Measurements from ENCODE around the gene KIF4A. TPM values are rescaled to one million over a fixed set of nuclear protein-coding genes. Genes with fewer than 3 reads are reported as not detected.
"Not testable (repeated sequence)": the region's sequence is repeated elsewhere in the genome, so short reads cannot be mapped to it uniquely, and the experiment has no call there.

The KIF4A gene
- total and polyA plus RNA-seq, 2 donors: 1.4 to 14.6 TPM

DNA sequence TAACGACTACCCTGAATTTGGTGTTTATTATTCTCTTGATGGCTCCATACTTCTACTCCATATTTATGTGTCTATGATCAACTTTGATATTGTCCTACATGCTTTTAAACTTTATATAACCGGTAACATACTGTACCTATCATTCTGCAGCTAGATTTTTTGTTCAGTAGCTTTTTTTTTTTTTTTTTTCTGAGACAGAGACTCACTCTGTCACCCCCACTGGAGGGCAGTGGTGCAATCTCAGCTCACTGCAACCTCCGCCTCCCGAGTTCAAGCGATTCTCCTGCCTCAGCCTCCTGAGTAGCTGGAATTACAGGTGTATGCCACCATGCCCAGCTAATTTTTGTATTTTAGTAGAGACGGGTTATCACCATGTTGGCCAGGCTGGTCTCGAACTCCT lies 15.9 kb upstream of the KIF4A start:
- H3K4me1 ChIP-seq (ENCODE audit: control insufficient read depth in 2 of 2, insufficient read depth in 2 of 2, low read length in 2 of 2); H3K9me3 ChIP-seq (ENCODE audit: control insufficient read depth in 2 of 2, insufficient read depth in 1 of 2, low read length in 1 of 2); DNase-seq (ENCODE audit: low read depth in 6 of 9, low spot score in 9 of 9); H3K27me3 ChIP-seq (ENCODE audit: control insufficient read depth in 2 of 2, insufficient read depth in 1 of 2, low read length in 1 of 2); H3K36me3 ChIP-seq (ENCODE audit: control insufficient read depth in 2 of 2, insufficient read depth in 2 of 2, low read length in 1 of 2); H3K27ac ChIP-seq (ENCODE audit: low read depth in 1 of 2, low read length in 1 of 2); H3K4me3 ChIP-seq (ENCODE audit: low read length in 2 of 2): not testable (repeated sequence)
- 89% methylated on average over 7 of the region's 7 CpGs for WGBS

- Histone ChIP-seq H3K4me1 (ENCODE audit: control insufficient read depth in 2 of 2, insufficient read depth in 2 of 2, low read length in 2 of 2) (no peaks in the 10 kb centered on the region), H3K27me3 (ENCODE audit: control insufficient read depth in 2 of 2, insufficient read depth in 1 of 2, low read length in 1 of 2) (no peaks in the 10 kb centered on the region), H3K9me3 (ENCODE audit: control insufficient read depth in 2 of 2, insufficient read depth in 1 of 2, low read length in 1 of 2) (no peaks in the 10 kb centered on the region), H3K27ac (ENCODE audit: low read depth in 1 of 2, low read length in 1 of 2) (no peak overlapping the region), H3K4me3 (ENCODE audit: low read length in 2 of 2) (no peak overlapping the region), H3K36me3 (ENCODE audit: control insufficient read depth in 2 of 2, insufficient read depth in 2 of 2, low read length in 1 of 2) (peaks cover 0 to 3% of the 10 kb centered on the region in 2 donors)
- DNase-seq (ENCODE audit: low read depth in 6 of 9, low spot score in 9 of 9): no peak
- WGBS: over 99% methylated on average over 3 of the region's 3 CpGs
Measured at GRCh38 chrX:70279081-70279480, 10.8 kb upstream of the KIF4A start.

GRCh38 chrX:70280573-70280972 lies 9.3 kb upstream of the KIF4A start:
- no peaks in the 10 kb centered on the region for H3K27me3 ChIP-seq (ENCODE audit: control insufficient read depth in 2 of 2, insufficient read depth in 1 of 2, low read length in 1 of 2)
- no peak overlapping the region for H3K4me3 ChIP-seq (ENCODE audit: low read length in 2 of 2)

DNA sequence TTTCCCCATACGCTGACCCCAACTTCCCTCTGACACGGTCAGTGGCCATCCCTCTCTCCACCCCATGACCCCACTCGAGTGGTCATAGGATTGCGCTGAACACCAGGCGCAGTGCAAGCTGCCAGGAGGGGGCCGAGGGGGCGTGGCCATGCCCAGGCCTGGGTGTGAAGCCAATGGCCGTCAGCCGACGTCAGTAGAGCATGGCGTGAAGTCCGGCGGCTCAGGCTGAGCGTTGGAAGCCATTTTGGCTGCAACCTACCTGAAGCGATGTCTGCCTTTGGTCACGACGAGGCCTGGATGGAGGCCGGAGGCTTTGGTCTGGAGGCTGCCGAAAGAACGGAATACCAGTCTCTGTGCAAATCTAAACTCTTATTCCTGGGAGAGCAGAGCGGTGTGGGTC lies 8.0 kb upstream of the KIF4A start, which contains the start of gene RAB41:
RAB41 (plus strand) TSS at position 222 of the 400 bp plus-strand sequence; CDS start at position 268, 46 bp downstream.
- Histone ChIP-seq H3K36me3 (ENCODE audit: control insufficient read depth in 2 of 2, insufficient read depth in 2 of 2, low read length in 1 of 2) (peaks cover 3 to 4% of the 10 kb centered on the region in 2 donors), H3K4me1 (ENCODE audit: control insufficient read depth in 2 of 2, insufficient read depth in 2 of 2, low read length in 2 of 2) (no peaks in the 10 kb centered on the region), H3K27ac (ENCODE audit: low read depth in 1 of 2, low read length in 1 of 2) (no peak within 1 kb of the TSS), H3K4me3 (ENCODE audit: low read length in 2 of 2) (no peak within 1 kb of the TSS), H3K27me3 (ENCODE audit: control insufficient read depth in 2 of 2, insufficient read depth in 1 of 2, low read length in 1 of 2) (no peaks in the 10 kb centered on the region), H3K9me3 (ENCODE audit: control insufficient read depth in 2 of 2, insufficient read depth in 1 of 2, low read length in 1 of 2) (no peaks in the 10 kb centered on the region)
- no peak for DNase-seq (ENCODE audit: low read depth in 6 of 9, low spot score in 9 of 9)
- WGBS: 98% methylated on average over 21 of the region's 21 CpGs

More at GRCh38 chrX:70280573-70280972, 9.3 kb upstream of the KIF4A start:
- no peak for DNase-seq (ENCODE audit: low read depth in 6 of 9, low spot score in 9 of 9)
- Histone ChIP-seq H3K36me3 (ENCODE audit: control insufficient read depth in 2 of 2, insufficient read depth in 2 of 2, low read length in 1 of 2) (peaks cover 0 to 3% of the 10 kb centered on the region in 2 donors), H3K27ac (ENCODE audit: low read depth in 1 of 2, low read length in 1 of 2) (no peak overlapping the region), H3K9me3 (ENCODE audit: control insufficient read depth in 2 of 2, insufficient read depth in 1 of 2, low read length in 1 of 2) (no peaks in the 10 kb centered on the region), H3K4me1 (ENCODE audit: control insufficient read depth in 2 of 2, insufficient read depth in 2 of 2, low read length in 2 of 2) (no peaks in the 10 kb centered on the region)
- WGBS: 98% methylated on average over 3 of the region's 3 CpGs

DNA sequence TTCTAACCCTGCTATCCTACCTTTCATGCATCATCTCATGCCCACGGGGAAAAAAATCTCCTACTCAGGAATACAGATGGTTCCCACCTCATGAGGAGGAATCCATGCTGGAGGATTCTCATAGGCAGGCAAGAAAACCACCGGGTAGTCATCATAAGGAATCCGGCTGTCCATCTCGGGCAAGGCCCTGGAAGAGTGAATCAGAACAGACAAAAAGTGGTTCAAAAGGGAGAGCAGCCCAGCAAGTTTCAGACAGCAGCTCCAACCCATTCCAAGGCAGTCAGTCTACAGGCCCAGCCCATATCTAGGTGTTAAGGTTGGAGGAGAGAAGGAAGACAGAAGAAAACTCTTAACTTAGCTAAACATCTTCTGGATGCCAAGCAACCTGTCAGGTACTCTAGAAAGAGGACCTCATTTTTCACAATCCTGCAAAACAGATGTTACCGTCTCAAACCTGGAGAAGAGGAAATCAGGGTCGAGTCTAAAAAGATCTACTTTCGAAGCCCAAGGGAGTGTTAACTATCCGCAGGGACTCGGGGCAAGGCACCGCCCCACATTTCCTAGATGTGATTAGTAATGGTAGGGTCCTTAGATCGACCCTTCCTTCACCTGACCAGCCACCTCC lies 624 bp upstream of the KIF4A start:
- peak overlapping the region; percentile 17 to 82 for H3K27ac ChIP-seq (ENCODE audit: low read depth in 1 of 2, low read length in 1 of 2)
- WGBS: 34% methylated on average over 11 of the region's 11 CpGs
- H3K36me3 ChIP-seq (ENCODE audit: control insufficient read depth in 2 of 2, insufficient read depth in 2 of 2, low read length in 1 of 2): peaks cover 7 to 12% of the 10 kb centered on the region in 2 donors

GRCh38 chrX:70292788-70293187 lies 2.9 kb downstream of the KIF4A start:
- DNase-seq (ENCODE audit: low read depth in 6 of 9, low spot score in 9 of 9): no peak
- Histone ChIP-seq H3K4me1 (ENCODE audit: control insufficient read depth in 2 of 2, insufficient read depth in 2 of 2, low read length in 2 of 2) (peaks cover 0 to 5% of the 10 kb centered on the region in 2 donors), H3K27ac (ENCODE audit: low read depth in 1 of 2, low read length in 1 of 2) (no peak overlapping the region), H3K9me3 (ENCODE audit: control insufficient read depth in 2 of 2, insufficient read depth in 1 of 2, low read length in 1 of 2) (no peaks in the 10 kb centered on the region), H3K36me3 (ENCODE audit: control insufficient read depth in 2 of 2, insufficient read depth in 2 of 2, low read length in 1 of 2) (peaks cover 0 to 7% of the 10 kb centered on the region in 2 donors), H3K4me3 (ENCODE audit: low read length in 2 of 2) (no peak overlapping the region), H3K27me3 (ENCODE audit: control insufficient read depth in 2 of 2, insufficient read depth in 1 of 2, low read length in 1 of 2) (no peaks in the 10 kb centered on the region)
- 0% methylated on average over 1 of the region's 1 CpG for WGBS

More for the DNA sequence above, 624 bp upstream of the KIF4A start:
- Histone ChIP-seq H3K4me1 (ENCODE audit: control insufficient read depth in 2 of 2, insufficient read depth in 2 of 2, low read length in 2 of 2) (peaks cover 0 to 5% of the 10 kb centered on the region in 2 donors), H3K9me3 (ENCODE audit: control insufficient read depth in 2 of 2, insufficient read depth in 1 of 2, low read length in 1 of 2) (no peaks in the 10 kb centered on the region), H3K4me3 (ENCODE audit: low read length in 2 of 2) (peak overlapping the region; percentile 60 to 69), H3K27me3 (ENCODE audit: control insufficient read depth in 2 of 2, insufficient read depth in 1 of 2, low read length in 1 of 2) (no peaks in the 10 kb centered on the region)
- DNase-seq (ENCODE audit: low read depth in 6 of 9, low spot score in 9 of 9): no peak

DNA sequence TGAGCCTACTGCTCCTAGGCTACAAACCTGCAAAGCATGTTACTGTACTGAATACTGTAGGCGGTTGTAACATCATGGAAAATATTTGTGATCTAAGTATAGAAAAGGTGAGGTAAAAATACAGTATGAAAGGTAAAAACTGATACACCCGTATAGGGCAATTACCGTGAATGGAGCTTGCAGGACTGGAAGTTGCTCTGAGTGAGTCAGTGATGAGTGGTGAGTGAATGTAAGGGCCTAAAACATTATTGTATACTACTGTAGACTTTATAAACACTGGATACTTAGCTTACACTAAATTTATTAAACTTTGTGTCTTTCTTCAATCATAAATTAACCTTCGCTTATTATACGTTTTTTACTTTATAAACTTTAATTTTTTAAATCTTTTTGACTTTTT lies 3.7 kb downstream of the KIF4A start:
- H3K9me3 ChIP-seq (ENCODE audit: control insufficient read depth in 2 of 2, insufficient read depth in 1 of 2, low read length in 1 of 2): no peaks in the 10 kb centered on the region
- DNase-seq (ENCODE audit: low read depth in 6 of 9, low spot score in 9 of 9): no peak
- H3K4me3 ChIP-seq (ENCODE audit: low read length in 2 of 2): no peak overlapping the region
- no peaks in the 10 kb centered on the region for H3K27me3 ChIP-seq (ENCODE audit: control insufficient read depth in 2 of 2, insufficient read depth in 1 of 2, low read length in 1 of 2)
- H3K4me1 ChIP-seq (ENCODE audit: control insufficient read depth in 2 of 2, insufficient read depth in 2 of 2, low read length in 2 of 2): peaks cover 0 to 5% of the 10 kb centered on the region in 2 donors
- 98% methylated on average over 5 of the region's 5 CpGs for WGBS
- peaks cover 0 to 3% of the 10 kb centered on the region in 2 donors for H3K36me3 ChIP-seq (ENCODE audit: control insufficient read depth in 2 of 2, insufficient read depth in 2 of 2, low read length in 1 of 2)
- no peak overlapping the region for H3K27ac ChIP-seq (ENCODE audit: low read depth in 1 of 2, low read length in 1 of 2)

DNA sequence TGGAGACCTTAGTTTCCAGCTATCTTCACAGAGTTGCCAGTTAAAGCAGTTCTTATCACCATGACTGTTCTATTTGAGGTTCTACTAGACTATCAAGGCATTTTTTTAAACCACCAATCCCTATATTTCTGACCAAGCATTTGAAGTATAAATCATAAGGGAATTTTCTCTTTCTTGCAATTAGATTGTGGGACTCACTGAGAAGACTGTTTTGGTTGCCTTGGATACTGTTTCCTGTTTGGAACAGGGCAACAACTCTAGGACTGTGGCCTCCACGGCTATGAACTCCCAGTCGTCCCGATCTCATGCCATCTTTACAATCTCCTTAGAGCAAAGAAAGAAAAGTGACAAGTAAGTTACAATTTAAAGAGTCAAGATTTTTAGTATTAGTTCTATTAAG lies 11.8 kb downstream of the KIF4A start:
- Histone ChIP-seq H3K4me1 (ENCODE audit: control insufficient read depth in 2 of 2, insufficient read depth in 2 of 2, low read length in 2 of 2) (no peaks in the 10 kb centered on the region), H3K27ac (ENCODE audit: low read depth in 1 of 2, low read length in 1 of 2) (no peak overlapping the region), H3K4me3 (ENCODE audit: low read length in 2 of 2) (no peak overlapping the region), H3K36me3 (ENCODE audit: control insufficient read depth in 2 of 2, insufficient read depth in 2 of 2, low read length in 1 of 2) (peaks cover 7 to 15% of the 10 kb centered on the region in 2 donors), H3K27me3 (ENCODE audit: control insufficient read depth in 2 of 2, insufficient read depth in 1 of 2, low read length in 1 of 2) (no peaks in the 10 kb centered on the region), H3K9me3 (ENCODE audit: control insufficient read depth in 2 of 2, insufficient read depth in 1 of 2, low read length in 1 of 2) (no peaks in the 10 kb centered on the region)
- no peak for DNase-seq (ENCODE audit: low read depth in 6 of 9, low spot score in 9 of 9)
- WGBS: 86% methylated on average over 3 of the region's 3 CpGs

- Histone ChIP-seq H3K36me3 (ENCODE audit: control insufficient read depth in 2 of 2, insufficient read depth in 2 of 2, low read length in 1 of 2) (no peaks in the 10 kb centered on the region), H3K4me3 (ENCODE audit: low read length in 2 of 2) (no peak overlapping the region), H3K4me1 (ENCODE audit: control insufficient read depth in 2 of 2, insufficient read depth in 2 of 2, low read length in 2 of 2) (no peaks in the 10 kb centered on the region), H3K27me3 (ENCODE audit: control insufficient read depth in 2 of 2, insufficient read depth in 1 of 2, low read length in 1 of 2) (no peaks in the 10 kb centered on the region), H3K9me3 (ENCODE audit: control insufficient read depth in 2 of 2, insufficient read depth in 1 of 2, low read length in 1 of 2) (no peaks in the 10 kb centered on the region), H3K27ac (ENCODE audit: low read depth in 1 of 2, low read length in 1 of 2) (no peak overlapping the region)
- DNase-seq (ENCODE audit: low read depth in 6 of 9, low spot score in 9 of 9): no peak
- WGBS: 96% methylated on average over 1 of the region's 1 CpG
Measured at GRCh38 chrX:70313503-70313902, 23.6 kb downstream of the KIF4A start.
